GM19395 (cell line): ENCODE data around the gene SYNPO2L.
"Not testable (repeated sequence)": the region's sequence is repeated elsewhere in the genome, so short reads cannot be mapped to it uniquely, and the experiment has no call there.

Experiments used
- ATAC-seq: cut with Tn5 transposase; IDR thresholded peaks from one replicate; pipeline ENCODE4 v1.9.1; 2021; ENCODE audit warnings: mild to moderate bottlenecking, moderate library complexity; ENCODE audit not compliant: unreplicated experiment

Gene SYNPO2L, protein sequence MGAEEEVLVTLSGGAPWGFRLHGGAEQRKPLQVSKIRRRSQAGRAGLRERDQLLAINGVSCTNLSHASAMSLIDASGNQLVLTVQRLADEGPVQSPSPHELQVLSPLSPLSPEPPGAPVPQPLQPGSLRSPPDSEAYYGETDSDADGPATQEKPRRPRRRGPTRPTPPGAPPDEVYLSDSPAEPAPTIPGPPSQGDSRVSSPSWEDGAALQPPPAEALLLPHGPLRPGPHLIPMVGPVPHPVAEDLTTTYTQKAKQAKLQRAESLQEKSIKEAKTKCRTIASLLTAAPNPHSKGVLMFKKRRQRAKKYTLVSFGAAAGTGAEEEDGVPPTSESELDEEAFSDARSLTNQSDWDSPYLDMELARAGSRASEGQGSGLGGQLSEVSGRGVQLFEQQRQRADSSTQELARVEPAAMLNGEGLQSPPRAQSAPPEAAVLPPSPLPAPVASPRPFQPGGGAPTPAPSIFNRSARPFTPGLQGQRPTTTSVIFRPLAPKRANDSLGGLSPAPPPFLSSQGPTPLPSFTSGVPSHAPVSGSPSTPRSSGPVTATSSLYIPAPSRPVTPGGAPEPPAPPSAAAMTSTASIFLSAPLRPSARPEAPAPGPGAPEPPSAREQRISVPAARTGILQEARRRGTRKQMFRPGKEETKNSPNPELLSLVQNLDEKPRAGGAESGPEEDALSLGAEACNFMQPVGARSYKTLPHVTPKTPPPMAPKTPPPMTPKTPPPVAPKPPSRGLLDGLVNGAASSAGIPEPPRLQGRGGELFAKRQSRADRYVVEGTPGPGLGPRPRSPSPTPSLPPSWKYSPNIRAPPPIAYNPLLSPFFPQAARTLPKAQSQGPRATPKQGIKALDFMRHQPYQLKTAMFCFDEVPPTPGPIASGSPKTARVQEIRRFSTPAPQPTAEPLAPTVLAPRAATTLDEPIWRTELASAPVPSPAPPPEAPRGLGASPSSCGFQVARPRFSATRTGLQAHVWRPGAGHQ

GRCh38 chr10:73655990-73656298 lies at the start of gene SYNPO2L:
SYNPO2L (minus strand) TSS chr10:73656029; CDS start chr10:73655922, 107 bp downstream.
- no peak for ATAC-seq

GRCh38 chr10:73703924-73704323 lies 48.1 kb upstream of the SYNPO2L start:
- not testable (repeated sequence) for ATAC-seq

DNA sequence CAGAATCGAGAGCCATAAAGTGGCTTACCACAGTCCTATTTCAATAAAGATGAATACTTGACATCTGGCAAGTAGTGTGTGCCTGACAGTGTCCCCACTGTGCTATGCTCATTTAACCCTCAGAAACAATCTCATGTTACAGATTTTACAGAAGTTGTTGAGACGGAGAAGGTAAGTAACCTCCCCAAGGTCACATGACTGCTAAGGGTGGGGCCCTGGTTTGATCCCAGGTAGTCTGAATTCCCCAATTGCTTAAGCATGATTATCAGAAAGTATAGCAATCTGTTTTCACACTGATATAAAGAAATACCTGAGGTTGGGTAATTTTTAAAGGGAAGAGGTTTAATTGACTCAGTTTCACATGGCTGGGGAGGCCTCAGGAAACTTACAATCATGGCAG lies 43.0 kb upstream of the SYNPO2L start:
- ATAC-seq = not testable (repeated sequence)

DNA sequence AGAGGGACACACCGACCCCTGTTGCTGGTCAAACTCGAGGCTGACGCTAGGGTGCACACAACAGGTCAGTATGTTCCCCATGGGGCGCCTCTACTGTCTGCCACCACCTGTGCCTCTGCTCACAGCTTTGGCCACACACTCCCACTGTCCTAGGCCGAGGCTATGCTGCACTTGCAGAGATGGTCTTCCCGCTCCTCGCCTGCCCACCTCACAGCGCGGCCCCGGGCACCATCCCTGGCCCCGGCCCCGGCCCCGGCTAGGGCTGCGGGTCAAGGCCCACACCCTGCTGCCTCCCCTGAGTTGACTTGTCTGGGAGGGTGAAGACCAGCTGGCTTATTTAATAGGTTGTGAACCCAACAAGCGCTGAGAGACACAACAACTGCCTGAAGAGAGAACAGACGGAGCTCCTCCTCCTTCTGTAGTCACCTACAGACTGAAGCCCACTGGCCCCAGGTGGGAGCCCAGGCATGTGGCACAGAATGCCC lies 41.9 kb upstream of the SYNPO2L start, which contains the start of gene AGAP5:
TSS of gene AGAP5 (minus strand) at position 435 of the 485 bp plus-strand sequence. CDS start at position 81, 354 bp downstream.
- not testable (repeated sequence) for ATAC-seq

DNA sequence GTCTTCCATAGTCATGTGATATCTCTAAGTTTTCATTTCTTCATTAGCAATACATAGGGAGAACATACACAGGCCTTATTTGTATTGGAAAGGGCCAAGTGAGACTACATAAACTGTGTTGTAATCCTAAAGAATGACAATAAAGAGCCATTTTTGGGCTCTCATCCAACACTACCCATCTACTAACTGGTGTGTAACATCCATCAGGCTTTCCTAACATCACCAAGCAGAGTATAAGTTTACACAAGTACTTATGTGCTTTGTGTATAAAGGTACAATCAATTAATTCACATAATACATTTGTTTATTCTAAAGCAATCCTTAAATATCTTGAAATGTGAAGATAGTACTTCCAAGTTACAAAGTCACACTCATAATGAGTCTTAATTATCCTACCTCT lies 39.5 kb upstream of the SYNPO2L start:
- not testable (repeated sequence) for ATAC-seq

DNA sequence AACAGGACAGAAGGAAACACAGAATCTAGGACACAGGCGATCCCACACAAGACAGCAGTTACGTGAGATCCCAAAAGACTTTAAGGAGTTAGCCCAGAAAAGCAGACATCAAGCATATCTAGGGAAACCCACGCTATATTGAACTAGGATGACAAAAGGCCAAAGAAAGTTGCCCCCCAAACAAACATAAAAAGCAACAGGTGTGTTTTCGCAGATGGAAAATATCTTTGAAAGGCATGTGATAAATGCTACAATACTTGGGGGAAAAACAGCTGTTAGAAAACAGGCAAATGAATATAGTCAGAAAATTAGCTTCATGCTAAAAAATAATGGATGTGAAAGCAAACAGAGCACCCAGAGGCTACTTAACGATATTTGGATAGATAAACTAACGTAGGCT lies 34.9 kb upstream of the SYNPO2L start:
- not testable (repeated sequence) for ATAC-seq

- not testable (repeated sequence) for ATAC-seq
Measured at GRCh38 chr10:73689596-73689995, 33.8 kb upstream of the SYNPO2L start.

GRCh38 chr10:73687641-73688040 lies 31.8 kb upstream of the SYNPO2L start:
- ATAC-seq = not testable (repeated sequence)

DNA sequence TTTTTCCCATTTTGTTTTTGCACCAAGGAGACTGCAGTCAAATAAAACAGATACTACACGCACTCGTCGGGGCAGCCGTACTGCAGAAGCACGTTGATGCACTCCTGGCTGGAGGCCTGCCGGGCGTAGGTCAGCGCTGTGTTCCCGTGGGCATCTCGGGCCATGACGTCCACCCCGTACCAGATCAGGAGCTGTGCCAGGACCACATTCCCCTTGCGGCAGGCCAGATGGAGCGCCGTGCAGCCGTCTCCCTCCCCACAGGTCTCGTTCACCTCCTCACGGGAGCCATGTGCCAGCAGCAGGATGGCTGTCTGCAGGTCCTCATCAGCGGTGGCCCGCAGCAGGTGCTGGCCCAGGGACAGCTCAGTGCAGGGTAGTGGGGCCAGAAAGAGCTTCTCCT lies 18.7 kb upstream of the SYNPO2L start:
- not testable (repeated sequence) for ATAC-seq

DNA sequence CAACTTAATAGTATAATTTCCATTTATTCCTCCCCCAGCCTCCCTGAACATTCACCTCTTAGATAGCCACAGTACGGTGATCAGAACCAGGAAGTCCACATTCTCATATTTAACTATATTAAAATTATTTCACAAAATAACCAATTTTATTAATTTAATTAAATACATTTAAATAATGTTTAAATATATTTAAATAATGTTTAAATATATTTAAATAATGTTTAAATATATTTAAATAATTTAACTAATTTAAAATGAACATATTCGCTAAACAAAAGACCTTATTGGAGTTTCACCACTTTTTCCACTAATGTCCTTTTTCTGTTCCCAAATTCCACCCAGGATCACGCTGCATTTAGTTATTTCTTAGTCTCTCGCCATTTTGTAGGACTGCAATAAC lies 12.5 kb upstream of the SYNPO2L start:
- ATAC-seq = not testable (repeated sequence)

DNA sequence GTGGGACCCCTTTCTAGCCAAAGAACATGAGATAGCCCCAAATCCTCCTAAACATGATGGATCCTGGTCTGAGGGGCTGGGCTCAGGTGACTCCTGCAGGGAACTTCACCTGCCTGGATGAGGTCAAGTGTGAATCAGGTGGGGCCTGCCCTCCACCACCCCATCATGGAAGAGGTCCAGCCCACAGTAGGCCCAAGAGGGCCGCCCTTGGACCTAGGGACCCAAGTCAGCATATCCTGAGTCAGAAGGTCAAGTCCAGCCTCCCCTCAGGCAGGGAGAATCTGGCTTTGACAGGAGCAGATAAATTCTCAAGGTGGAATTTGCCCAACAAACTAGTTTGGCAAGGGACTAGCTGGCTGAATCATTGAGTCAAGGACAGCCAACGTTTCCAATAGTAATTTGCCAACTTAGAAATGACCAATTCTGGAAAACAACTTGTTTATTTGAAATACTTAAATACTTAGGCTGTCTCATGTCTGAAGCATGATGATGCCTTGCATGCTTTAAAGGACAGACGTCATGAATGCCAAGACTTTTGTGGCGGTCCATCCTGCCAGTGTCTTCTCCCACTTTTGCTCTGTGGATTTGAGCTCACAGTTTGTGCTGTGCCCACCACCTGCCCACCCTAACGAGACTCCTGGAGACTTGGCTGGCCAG lies 10.5 kb upstream of the SYNPO2L start:
- not testable (repeated sequence) for ATAC-seq

- ATAC-seq = not testable (repeated sequence)
Measured at GRCh38 chr10:73665581-73665980, 9.8 kb upstream of the SYNPO2L start.

DNA sequence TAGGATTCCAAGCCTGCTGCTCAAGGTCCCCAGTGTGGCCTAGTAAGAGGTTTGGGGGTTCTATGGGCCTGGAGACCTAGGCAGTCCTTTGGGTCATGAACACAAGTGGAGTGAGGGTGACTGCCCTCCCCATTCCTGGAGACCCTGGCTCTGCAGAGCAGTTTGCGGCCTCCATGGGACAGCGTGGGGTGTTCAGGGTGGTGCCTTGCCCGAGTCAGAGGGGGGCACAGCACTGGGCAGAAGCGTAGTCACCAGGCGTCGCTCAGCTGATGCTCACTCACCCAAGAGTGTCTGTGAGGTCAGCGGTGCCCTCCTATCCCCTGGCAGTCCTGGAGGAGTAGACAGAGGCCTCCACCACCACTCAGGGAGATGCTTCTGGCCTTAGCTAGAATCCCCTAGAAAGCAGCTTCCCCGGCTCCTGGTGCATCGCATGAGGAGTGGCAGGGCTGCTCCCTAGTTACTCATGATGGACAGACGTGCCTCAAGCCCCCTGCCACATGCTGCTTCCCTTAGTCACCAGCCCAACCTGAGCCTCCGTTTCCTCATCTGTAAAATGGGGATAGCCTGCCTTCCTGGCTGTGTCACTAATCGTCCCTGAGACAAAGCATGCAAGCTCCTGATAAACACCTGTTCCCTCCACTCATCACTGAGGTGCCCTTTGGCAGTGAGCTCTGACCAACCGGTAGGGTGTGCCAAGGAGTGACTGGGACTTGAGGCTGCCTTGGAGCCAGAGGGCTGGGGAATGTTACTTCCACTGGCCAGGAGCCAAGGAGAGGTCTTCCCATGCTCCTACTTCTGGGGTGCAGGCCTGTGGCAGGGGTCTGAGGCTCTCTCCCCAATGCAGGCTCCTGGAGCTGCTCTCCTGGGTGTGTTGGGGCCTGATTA lies 8.6 kb upstream of the SYNPO2L start:
- not testable (repeated sequence) for ATAC-seq

- ATAC-seq = not testable (repeated sequence)
Measured at GRCh38 chr10:73663621-73664020, 7.8 kb upstream of the SYNPO2L start.

GRCh38 chr10:73662705-73663104 lies 6.9 kb upstream of the SYNPO2L start:
- not testable (repeated sequence) for ATAC-seq

- no peak for ATAC-seq
Measured at GRCh38 chr10:73655257-73655989, 406 bp downstream of the SYNPO2L start.

GRCh38 chr10:73653701-73654100 lies 2.1 kb downstream of the SYNPO2L start:
- no peak for ATAC-seq

- ATAC-seq = no peak
Measured at GRCh38 chr10:73653195-73653594, 2.6 kb downstream of the SYNPO2L start.
